MG63 (cell line): Measurements from ENCODE around the gene TAS2R60. TPM values are rescaled to one million over a fixed set of nuclear protein-coding genes. Genes with fewer than 3 reads are reported as not detected.
"Not testable (repeated sequence)": the region's sequence is repeated elsewhere in the genome, so short reads cannot be mapped to it uniquely, and the experiment has no call there.

ENCODE experiments used
- DNase-seq: peaks from one replicate; pipeline ENCODE4 v3.0.0-alpha.2; 2020
- H3K27me3 ChIP-seq: fragments of 250-450 bp; sonication (Bioruptor Pico); 2 replicates; pipeline ENCODE4 v1.5.1; 2020; ENCODE audit warnings: mild to moderate bottlenecking, moderate library complexity
- H3K36me3 ChIP-seq: fragments of 250-450 bp; sonication (Bioruptor Pico); 2 replicates; pipeline ENCODE4 v1.5.1; 2020; ENCODE audit warnings: mild to moderate bottlenecking, moderate library complexity
- H3K4me3 ChIP-seq: fragments of 250-450 bp; sonication (Bioruptor Pico); 2 replicates; pipeline ENCODE4 v1.5.1; 2020; ENCODE audit warnings: mild to moderate bottlenecking, moderate library complexity
- H3K9me3 ChIP-seq: fragments of 250-450 bp; sonication (Bioruptor Pico); 2 replicates; pipeline ENCODE4 v1.5.1; 2020; ENCODE audit warnings: mild to moderate bottlenecking, moderate library complexity
- total RNA-seq: library from RNA; depleted of rRNA; stranded (reverse); fragments of >200 nt; shearing (Covaris generic); gene quantifications from 2 replicates; pipeline ENCODE4 v1.2.3, GENCODE V29; 2014; ENCODE audit warnings: low replicate concordance

Gene TAS2R60
- total RNA-seq, 1 experiment from 2014 or later = not detected

DNA sequence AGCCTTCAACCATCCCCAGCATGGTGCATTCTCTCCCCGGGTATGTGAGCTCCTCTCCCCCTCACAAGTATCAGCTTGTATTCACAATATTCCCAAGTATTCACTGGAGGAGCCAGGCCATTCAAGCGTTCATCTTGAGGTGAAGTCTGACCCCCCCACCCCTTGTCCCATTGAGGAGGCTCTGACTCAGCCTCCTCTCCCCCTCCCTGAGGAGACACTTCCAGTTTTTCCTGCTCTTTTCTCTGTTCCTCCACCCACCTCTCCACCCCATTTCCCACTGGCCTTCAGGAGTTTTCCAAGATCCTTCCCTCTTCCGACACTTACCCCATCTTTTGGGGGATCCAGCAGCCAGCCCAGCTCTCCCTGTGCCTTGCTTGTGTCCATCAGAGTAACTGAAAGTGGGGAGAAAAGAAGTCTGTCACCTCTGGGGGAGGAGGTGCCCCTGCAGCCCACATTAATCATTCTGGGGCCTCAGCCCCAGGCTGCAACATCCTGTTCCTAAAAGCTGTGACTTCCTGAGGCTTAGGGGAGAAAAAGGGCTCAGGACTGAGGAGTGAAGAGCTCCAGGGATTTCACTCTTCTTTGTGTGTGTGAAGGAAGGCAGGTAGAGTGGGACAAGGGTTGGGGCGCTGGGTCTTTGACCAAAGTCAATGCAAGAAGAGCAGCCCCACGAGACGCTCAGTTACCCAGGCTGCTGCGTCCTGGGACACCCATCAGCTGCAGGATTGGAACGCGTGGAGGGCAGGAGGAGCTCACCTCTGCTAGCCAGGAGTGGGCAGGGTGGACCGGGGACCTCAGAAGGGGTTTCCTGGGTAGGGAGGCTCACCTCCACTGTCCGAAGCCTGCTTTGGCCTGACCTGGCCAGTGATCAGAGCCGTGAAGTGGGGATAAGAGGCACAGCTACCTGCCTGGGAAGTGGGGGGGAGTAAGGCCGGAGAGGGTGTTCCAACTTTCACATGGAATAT is 35.7 kb upstream of the TAS2R60 start:
- Histone ChIP-seq H3K9me3 (no peaks in the 10 kb centered on the region), H3K27me3 (no peaks in the 10 kb centered on the region), H3K36me3 (no peaks in the 10 kb centered on the region), H3K4me3 (no peak overlapping the region)
- no peak for DNase-seq

GRCh38 chr7:143408252-143408685 is 35.0 kb upstream of the TAS2R60 start:
- Histone ChIP-seq H3K4me3 (no peak overlapping the region), H3K27me3 (no peaks in the 10 kb centered on the region), H3K9me3 (no peaks in the 10 kb centered on the region), H3K36me3 (no peaks in the 10 kb centered on the region)
- DNase-seq = no peak

DNA sequence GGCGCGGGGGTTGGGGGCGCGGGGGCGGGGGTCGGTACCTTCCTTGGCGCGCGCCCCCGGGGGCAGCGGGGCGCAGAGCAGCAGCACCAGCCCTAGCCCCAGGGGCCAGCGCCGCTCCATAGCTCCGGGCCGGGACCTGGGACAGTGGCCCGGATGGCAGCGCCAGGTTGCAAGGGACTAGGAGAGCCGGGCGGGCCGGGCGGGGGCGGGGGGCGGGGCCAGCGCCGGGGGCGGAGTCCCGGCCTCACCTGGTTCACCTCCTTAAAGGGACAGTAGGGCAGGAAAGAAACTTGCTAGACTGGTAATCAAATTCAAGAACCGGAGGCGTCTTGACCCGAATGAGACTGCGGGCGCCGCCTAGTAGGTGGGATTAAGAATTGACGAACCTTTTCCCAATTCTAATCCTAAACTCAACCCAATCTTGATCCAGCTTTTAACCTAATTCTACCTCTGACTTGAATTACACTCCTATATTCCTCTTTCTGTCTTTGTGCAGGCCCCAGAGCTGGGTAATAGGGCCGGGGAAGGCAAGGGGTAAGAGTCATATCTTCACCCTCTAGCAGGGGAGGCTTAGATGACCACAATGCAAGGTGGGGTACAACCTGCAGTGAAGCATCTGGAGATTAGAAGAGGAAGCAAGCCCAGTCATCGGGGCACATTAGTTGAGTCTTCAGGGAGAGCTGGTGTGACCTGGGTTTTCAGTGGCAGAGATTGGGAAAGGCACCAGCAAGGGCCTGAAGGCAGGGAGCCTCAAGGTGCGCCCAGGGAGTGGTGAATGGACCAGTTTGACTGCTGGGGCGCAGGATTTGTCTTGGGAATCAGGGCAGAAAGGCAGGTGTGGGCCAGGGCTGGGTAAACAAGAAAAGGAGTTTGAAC is 34.3 kb upstream of the TAS2R60 start, which contains the start of gene EPHA1:
TSS of gene EPHA1 (minus strand) at position 171 of the 876 bp plus-strand sequence. CDS start at position 120, 51 bp downstream.
- Histone ChIP-seq H3K9me3 (no peaks in the 10 kb centered on the region), H3K36me3 (no peaks in the 10 kb centered on the region), H3K27me3 (no peaks in the 10 kb centered on the region), H3K4me3 (no peak within 1 kb of the TSS)
- DNase-seq = no peak

DNA sequence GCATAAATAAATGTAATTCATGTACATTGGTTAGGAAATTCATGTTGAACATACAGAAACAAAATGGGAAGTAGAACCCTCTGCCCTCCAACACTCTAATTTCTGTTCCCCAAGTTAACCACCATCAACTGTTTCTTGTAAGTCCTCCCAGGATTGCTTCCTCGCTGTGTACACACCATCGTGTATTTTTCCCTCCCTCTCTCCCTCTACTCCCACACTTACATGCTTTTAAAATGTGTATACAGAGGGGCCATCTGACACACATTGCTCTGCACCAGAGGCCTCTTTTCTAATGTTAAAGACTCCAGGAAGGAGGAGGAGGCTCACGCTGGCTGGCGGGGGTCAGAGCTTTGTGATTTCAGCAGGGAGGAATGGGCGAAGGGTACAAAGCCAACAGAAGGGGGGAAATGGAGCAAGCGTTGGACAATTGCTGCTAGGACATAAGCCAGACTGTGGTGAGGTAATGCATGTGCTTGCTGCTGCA is 32.7 kb upstream of the TAS2R60 start:
- no peak overlapping the region for H3K4me3 ChIP-seq

DNA sequence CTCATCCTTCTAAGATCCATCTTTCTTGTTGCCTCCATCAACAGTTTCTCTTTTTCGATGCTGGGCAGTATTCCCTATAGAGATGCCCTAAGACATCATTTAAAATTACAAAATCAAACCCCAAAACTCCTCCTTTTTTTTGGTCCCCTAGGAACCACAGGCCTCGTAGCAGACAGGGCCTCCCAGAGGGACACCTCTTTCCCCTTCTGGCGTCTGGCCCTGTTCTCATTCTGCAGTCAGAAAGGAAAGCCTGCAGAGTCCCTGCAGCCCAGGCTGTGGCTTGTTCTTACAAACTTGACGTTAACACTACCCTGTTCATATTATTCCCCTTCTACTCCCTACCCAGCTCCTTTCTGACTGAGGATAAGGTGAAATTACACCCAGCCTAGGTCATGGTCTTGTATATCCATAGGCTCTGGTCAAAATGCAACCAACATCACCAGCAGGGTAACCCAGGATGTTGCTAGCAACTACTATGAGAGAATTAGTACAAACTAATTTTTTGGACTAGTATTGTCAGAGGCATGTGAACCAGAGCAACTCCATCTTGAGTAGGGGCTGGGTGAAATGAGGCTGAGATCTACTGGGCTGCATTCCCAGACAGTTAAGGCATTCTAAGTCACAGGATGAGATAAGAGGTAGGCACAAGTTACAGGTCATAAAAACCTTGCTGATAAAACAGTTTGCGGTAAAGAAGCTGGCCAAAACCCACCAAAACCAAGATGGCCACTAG is 31.1 kb upstream of the TAS2R60 start:
- Histone ChIP-seq H3K4me3 (no peak overlapping the region), H3K9me3 (no peaks in the 10 kb centered on the region), H3K36me3 (no peaks in the 10 kb centered on the region), H3K27me3 (no peaks in the 10 kb centered on the region)
- no peak for DNase-seq

More for the DNA sequence above, 32.7 kb upstream of the TAS2R60 start:
- peak; percentile 61 for DNase-seq
- no peaks in the 10 kb centered on the region for H3K27me3 ChIP-seq
- no peaks in the 10 kb centered on the region for H3K36me3 ChIP-seq
- H3K9me3 ChIP-seq = no peaks in the 10 kb centered on the region

DNA sequence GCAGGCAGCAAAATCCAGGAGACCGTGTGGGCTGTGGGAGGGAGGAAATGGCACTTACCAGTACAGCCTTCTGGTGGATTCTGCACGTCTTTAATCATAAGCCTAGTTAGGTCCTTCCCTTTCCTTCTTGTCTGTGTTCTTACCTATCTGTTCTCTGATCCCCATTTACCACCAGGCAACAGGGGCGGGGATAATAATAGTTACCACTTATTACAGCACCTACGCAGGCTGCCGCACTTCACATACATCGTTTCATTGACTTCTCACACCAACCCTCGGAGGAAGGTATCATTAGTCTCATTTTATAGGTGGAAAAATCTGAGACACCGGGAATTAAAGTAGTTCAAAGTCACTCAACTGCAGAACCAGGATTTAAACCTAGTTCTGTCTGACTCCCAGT is 30.1 kb upstream of the TAS2R60 start:
- H3K36me3 ChIP-seq = no peaks in the 10 kb centered on the region
- no peak overlapping the region for H3K4me3 ChIP-seq
- DNase-seq = no peak
- no peaks in the 10 kb centered on the region for H3K27me3 ChIP-seq
- no peaks in the 10 kb centered on the region for H3K9me3 ChIP-seq

DNA sequence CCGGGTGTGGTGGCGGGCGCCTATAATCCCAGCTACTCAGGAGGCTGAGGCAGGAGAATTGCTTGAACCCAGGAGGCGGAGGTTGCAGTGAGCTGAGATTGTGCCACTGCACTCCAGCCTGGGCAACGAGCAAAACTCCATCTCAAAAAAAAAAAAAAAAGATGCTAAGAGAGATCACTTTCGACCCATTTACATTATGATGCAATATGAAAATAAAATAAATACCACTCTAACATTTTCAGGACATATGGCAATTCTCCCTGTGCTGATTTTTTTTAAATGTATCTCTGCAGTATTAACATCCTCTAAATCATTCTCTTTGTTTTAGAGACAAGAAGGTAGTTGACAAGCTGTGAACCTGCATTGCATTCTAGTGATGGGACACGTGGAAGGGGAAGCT is 28.0 kb upstream of the TAS2R60 start:
- not testable (repeated sequence) for H3K27me3 ChIP-seq, H3K36me3 ChIP-seq, DNase-seq, H3K4me3 ChIP-seq, H3K9me3 ChIP-seq

DNA sequence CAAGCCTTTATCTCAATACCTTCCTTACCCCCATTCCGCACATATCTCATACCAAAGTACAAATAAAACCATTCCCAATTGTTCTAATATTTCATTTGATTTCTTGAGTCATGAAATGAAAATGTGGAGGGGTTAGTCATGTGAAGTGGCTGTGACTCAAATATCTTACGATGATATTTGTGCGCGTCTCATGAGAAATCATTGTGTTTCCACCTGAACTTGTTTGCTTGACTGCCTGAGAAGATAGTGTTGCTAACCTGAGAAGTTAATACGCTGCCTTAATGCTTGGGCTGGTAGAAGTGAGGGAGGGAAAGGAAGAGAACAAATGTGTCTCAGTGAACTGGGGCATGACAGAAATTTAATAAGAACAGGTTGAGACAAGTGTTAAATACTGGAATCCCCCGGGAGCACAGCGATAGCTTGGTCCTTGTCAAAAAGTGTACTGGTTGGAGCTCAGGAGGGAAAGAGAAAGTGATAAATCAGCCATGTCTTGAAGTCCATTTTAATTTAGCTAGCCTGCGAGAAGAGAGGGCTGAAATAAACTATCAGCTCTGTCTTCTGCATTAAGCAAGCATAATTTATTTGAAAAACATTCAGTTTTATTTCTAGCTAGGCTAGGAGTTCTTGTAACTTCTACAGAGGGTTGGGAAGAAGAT is 27.4 kb upstream of the TAS2R60 start:
- no peaks in the 10 kb centered on the region for H3K27me3 ChIP-seq
- no peak overlapping the region for H3K4me3 ChIP-seq
- H3K36me3 ChIP-seq = no peaks in the 10 kb centered on the region
- H3K9me3 ChIP-seq = no peaks in the 10 kb centered on the region
- DNase-seq = no peak

DNA sequence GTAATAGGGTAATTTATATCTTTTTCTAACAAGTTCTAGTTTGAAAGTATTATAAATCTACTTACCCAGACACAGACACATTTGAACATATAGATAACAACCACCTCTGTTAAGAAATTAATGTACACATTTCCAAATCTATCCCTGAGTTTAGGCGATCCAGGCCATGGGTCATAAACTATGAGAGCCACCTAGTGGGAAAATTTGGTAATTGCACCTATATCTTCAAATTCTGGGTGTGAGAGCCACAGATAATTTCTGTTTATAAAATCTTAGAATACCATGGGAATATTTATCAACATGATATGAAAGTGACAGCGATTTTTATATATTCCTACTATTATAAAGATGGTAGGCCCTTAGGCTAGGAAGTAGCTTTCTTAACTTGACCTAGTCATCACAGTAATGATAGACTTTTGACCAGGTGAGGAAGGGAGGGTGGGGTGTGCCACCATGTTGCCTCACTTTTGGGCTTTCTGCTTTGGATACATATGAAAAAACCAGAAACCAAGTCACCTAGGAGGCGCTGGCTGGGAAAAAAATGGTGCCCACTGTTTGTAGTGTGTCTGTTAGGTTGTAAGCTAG is 26.6 kb upstream of the TAS2R60 start:
- no peaks in the 10 kb centered on the region for H3K36me3 ChIP-seq
- no peak overlapping the region for H3K4me3 ChIP-seq
- no peak for DNase-seq
- no peaks in the 10 kb centered on the region for H3K27me3 ChIP-seq
- H3K9me3 ChIP-seq = no peaks in the 10 kb centered on the region

GRCh38 chr7:143417734-143418383 is 25.4 kb upstream of the TAS2R60 start:
- Histone ChIP-seq H3K36me3 (no peaks in the 10 kb centered on the region), H3K4me3 (no peak overlapping the region), H3K9me3 (no peaks in the 10 kb centered on the region), H3K27me3 (no peaks in the 10 kb centered on the region)
- DNase-seq = no peak

- no peak overlapping the region for H3K4me3 ChIP-seq
- no peaks in the 10 kb centered on the region for H3K27me3 ChIP-seq
- no peaks in the 10 kb centered on the region for H3K36me3 ChIP-seq
- no peaks in the 10 kb centered on the region for H3K9me3 ChIP-seq
- no peak for DNase-seq
Observed at GRCh38 chr7:143418681-143419458, 24.4 kb upstream of the TAS2R60 start.

- Histone ChIP-seq H3K36me3 (no peaks in the 10 kb centered on the region), H3K9me3 (no peaks in the 10 kb centered on the region), H3K27me3 (no peaks in the 10 kb centered on the region), H3K4me3 (no peak overlapping the region)
- DNase-seq = no peak
Observed at GRCh38 chr7:143419880-143420279, 23.4 kb upstream of the TAS2R60 start.

- not testable (repeated sequence) for H3K4me3 ChIP-seq, H3K27me3 ChIP-seq, H3K9me3 ChIP-seq, DNase-seq, H3K36me3 ChIP-seq
Observed at GRCh38 chr7:143420624-143421023, 22.6 kb upstream of the TAS2R60 start.

DNA sequence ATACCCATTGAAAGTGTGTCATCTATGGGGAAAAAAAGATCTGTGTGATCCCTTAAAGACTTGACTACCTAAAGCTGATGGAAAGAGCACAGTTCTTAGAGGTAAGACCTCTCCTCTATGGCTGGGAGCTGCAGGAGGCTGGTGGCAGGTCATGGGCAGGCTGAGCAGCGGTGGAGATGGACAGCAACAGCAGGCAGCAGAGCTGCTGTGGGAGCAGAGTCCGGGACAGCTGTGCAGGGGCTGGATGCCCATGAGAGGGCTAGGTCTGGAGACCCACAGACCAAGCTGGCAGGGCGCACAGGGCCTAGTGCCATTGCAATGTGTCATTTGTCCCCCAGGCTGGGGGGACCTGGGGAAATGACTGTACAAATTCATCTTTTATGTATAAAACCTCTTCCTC is 21.2 kb upstream of the TAS2R60 start:
- H3K27me3 ChIP-seq = no peaks in the 10 kb centered on the region
- no peak overlapping the region for H3K4me3 ChIP-seq
- no peaks in the 10 kb centered on the region for H3K9me3 ChIP-seq
- DNase-seq = no peak
- H3K36me3 ChIP-seq = no peaks in the 10 kb centered on the region

GRCh38 chr7:143424476-143424875 is 18.8 kb upstream of the TAS2R60 start:
- H3K36me3 ChIP-seq = not testable (repeated sequence)

More at GRCh38 chr7:143424476-143424875, 18.8 kb upstream of the TAS2R60 start:
- not testable (repeated sequence) for DNase-seq, H3K4me3 ChIP-seq, H3K27me3 ChIP-seq, H3K9me3 ChIP-seq
